Esophagus squamous epithelium (tissue), 4 donors: Measurements from ENCODE around the gene CTNNA2.

ENCODE experiments used
- CTCF ChIP-seq, 6 experiments: fragments of 450-650 bp in 4 of 6; fragments of 200-600 bp in 2 of 6; sonication (generic) in 2 of 6; IDR thresholded peaks; one replicate each; pipeline ENCODE4 v1.5.1; 2016 to 2019; ENCODE audit warnings: antibody characterized with exemption in 6 of 6, mild to moderate bottlenecking in 4 of 6, moderate library complexity in 4 of 6
- POLR2A ChIP-seq, 4 donors: fragments of 450-650 bp; IDR thresholded peaks; one replicate each; pipeline ENCODE4 v1.6.1; 2017; ENCODE audit warnings: antibody characterized with exemption in 4 of 4, mild to moderate bottlenecking in 4 of 4, moderate library complexity in 3 of 4

DNA sequence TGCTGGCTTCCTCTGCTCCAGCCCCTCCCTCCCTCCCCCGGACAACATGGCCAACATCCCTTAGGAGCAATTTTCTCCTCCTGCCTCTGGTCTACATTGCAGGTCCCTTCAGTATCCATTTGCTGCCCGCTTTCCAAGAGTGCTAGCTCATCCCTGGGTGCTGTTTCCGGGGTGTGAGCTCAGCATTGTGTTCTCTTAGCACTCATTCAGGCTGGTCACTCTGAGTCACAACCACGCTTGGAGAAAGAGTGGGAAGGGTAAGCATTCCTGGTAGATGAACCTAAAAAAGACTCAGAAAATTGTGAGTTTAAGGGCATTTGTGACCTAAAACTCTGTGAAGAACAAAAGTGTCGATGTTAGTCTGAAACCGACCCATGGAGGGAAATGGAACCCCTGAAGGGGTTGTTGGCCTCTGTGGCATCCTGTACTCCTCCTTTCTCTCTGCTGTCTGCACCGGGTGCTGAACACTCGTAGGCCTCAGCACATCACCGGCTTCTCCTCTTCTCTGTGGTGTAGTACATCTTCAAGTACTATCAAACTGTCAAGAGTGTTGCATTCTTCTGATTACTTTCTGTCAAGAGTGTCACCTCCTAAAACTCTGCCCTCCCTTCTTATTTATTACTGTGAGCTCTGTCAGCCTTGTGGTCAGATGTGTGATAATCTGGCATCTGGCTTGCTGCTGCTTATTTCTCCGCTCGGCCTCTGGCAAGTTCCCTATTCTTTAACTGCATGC is 73.0 kb downstream of the CTNNA2 start:
- TF ChIP-seq CTCF (IDR thresholded peaks at IDR 0.05), result no peak
- no peak for TF ChIP-seq POLR2A (IDR thresholded peaks at IDR 0.05)
